HCT116 (cell line): ENCODE results near the gene PGBD1.

Experiments
- CBX3 ChIP-seq: IDR thresholded peaks from 2 replicates; pipeline ENCODE4 v1.6.1; 2012; ENCODE audit warnings: low read depth
- CEBPB ChIP-seq: IDR thresholded peaks from 2 replicates; pipeline ENCODE4 v1.6.1; 2012; ENCODE audit warnings: low read depth
- JUND ChIP-seq: IDR thresholded peaks from 2 replicates; pipeline ENCODE4 v1.6.1; 2012
- POLR2A ChIP-seq: IDR thresholded peaks from 2 replicates; pipeline ENCODE4 v1.7.0; 2011; ENCODE audit warnings: borderline replicate concordance; ENCODE audit not compliant: insufficient read depth, insufficient read length; ENCODE audit errors: extremely low read depth
- POLR2AphosphoS5 ChIP-seq: IDR thresholded peaks from 2 replicates; pipeline ENCODE4 v1.6.1; 2011; ENCODE audit warnings: mild to moderate bottlenecking, low read depth, low read length, moderate library complexity
- TCF7L2 ChIP-seq: IDR thresholded peaks from 2 replicates; pipeline ENCODE4 v1.7.0; 2011; ENCODE audit warnings: borderline replicate concordance, inconsistent platforms; ENCODE audit not compliant: insufficient read depth, insufficient read length; ENCODE audit errors: extremely low read depth
- YY1 ChIP-seq: IDR thresholded peaks from 2 replicates; pipeline ENCODE4 v1.6.1; 2011; ENCODE audit warnings: low read length, low read depth, moderate library complexity, mild to moderate bottlenecking; ENCODE audit not compliant: insufficient replicate concordance; ENCODE audit errors: extremely low read depth
- ZNF274 ChIP-seq: fragments of 200-500 bp; sonication (Bioruptor generic); IDR thresholded peaks from 2 replicates; pipeline ENCODE4 v1.6.1; 2014; ENCODE audit warnings: mild to moderate bottlenecking, low read depth, low read length, inconsistent platforms
- TF ChIP-seq, protein P1 (sequence below): IDR thresholded peaks from 2 replicates; pipeline ENCODE4 v1.6.1; 2012
- TF ChIP-seq, protein P2 (sequence below), 3 experiments: fragments of 200-600 bp in 1 of 3; sonication (generic) in 1 of 3; IDR thresholded peaks in 2 of 3; conservative IDR thresholded peaks in 1 of 3; 2 replicates each; pipeline ENCODE4 v1.5.1; 2012 to 2017; ENCODE audit warnings: low read depth in 2 of 3, low read length in 2 of 3, antibody characterized with exemption in 1 of 3, borderline replicate concordance in 1 of 3, control low read depth in 1 of 3, mild to moderate bottlenecking in 1 of 3, mixed read lengths in 1 of 3, mixed run types in 1 of 3, moderate library complexity in 1 of 3; ENCODE audit not compliant: insufficient read depth in 1 of 3
- TF ChIP-seq, protein P3 (sequence below): IDR thresholded peaks from 2 replicates; pipeline ENCODE4 v1.6.1; 2012
- TF ChIP-seq, protein P4 (sequence below): IDR thresholded peaks from 2 replicates; pipeline ENCODE4 v1.6.1; 2011; ENCODE audit warnings: mild to moderate bottlenecking, low read length, moderate library complexity; ENCODE audit not compliant: insufficient replicate concordance; ENCODE audit errors: extremely low read depth

DNA sequence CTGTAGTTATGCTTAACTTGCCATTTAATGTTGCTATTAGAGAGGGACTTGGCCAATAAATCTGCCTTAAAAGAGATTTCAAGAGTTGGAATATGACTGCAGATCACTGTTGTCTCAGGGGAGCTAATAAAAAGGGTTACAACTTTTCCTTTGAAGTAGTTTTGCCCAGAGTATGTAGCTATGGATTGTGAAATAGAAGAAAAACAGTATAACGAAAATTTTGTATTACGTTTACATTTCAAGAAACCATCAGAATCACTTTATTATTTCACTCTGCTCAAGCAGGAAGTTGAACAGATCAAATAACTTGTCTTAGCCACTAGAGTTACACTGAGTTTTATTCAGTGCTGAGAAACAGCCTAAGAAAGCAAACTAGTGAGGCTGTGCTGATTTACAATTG is 17.4 kb upstream of the PGBD1 start:
- TF ChIP-seq, protein P1, sequence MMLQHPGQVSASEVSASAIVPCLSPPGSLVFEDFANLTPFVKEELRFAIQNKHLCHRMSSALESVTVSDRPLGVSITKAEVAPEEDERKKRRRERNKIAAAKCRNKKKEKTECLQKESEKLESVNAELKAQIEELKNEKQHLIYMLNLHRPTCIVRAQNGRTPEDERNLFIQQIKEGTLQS: no peak
- TF ChIP-seq, protein P2, sequence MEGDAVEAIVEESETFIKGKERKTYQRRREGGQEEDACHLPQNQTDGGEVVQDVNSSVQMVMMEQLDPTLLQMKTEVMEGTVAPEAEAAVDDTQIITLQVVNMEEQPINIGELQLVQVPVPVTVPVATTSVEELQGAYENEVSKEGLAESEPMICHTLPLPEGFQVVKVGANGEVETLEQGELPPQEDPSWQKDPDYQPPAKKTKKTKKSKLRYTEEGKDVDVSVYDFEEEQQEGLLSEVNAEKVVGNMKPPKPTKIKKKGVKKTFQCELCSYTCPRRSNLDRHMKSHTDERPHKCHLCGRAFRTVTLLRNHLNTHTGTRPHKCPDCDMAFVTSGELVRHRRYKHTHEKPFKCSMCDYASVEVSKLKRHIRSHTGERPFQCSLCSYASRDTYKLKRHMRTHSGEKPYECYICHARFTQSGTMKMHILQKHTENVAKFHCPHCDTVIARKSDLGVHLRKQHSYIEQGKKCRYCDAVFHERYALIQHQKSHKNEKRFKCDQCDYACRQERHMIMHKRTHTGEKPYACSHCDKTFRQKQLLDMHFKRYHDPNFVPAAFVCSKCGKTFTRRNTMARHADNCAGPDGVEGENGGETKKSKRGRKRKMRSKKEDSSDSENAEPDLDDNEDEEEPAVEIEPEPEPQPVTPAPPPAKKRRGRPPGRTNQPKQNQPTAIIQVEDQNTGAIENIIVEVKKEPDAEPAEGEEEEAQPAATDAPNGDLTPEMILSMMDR (IDR thresholded peaks at IDR 0.05 in 2 of 3, conservative IDR thresholded peaks at IDR 0.05 in 1 of 3; ENCODE audit: borderline replicate concordance in 1 of 3, insufficient read depth in 1 of 3, low read depth in 2 of 3, low read length in 2 of 3): no peak
- TF ChIP-seq ZNF274: no peak
- TF ChIP-seq, protein P3, sequence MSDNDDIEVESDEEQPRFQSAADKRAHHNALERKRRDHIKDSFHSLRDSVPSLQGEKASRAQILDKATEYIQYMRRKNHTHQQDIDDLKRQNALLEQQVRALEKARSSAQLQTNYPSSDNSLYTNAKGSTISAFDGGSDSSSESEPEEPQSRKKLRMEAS: no peak
- TF ChIP-seq POLR2AphosphoS5: no peak
- TF ChIP-seq TCF7L2: no peak
- TF ChIP-seq JUND: no peak
- TF ChIP-seq CEBPB: no peak
- TF ChIP-seq POLR2A: no peak
- TF ChIP-seq YY1: no peak
- TF ChIP-seq, protein P4, sequence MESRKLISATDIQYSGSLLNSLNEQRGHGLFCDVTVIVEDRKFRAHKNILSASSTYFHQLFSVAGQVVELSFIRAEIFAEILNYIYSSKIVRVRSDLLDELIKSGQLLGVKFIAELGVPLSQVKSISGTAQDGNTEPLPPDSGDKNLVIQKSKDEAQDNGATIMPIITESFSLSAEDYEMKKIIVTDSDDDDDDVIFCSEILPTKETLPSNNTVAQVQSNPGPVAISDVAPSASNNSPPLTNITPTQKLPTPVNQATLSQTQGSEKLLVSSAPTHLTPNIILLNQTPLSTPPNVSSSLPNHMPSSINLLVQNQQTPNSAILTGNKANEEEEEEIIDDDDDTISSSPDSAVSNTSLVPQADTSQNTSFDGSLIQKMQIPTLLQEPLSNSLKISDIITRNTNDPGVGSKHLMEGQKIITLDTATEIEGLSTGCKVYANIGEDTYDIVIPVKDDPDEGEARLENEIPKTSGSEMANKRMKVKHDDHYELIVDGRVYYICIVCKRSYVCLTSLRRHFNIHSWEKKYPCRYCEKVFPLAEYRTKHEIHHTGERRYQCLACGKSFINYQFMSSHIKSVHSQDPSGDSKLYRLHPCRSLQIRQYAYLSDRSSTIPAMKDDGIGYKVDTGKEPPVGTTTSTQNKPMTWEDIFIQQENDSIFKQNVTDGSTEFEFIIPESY: no peak
- TF ChIP-seq CBX3: no peak
